ENCODE data around the gene CTNNA2.

DNA sequence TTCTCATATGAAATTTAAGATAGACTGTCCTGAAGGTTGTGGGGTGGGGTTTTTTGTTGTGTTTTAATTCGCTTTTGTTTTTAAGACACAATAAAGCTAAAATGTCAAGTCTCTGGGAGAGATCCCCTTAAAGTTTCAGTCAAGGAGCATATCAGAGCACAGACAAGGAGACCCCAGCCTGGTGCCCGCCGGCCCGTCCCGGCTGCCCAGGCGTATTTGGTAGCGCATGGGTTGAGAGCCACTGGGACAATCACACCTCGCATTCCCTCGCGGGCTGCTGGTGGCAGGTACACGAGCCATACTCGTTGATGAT, 789.1 kb downstream of the CTNNA2 start:
- TF ChIP-seq HDAC2 (IDR thresholded peaks at IDR 0.05), result no peak
- TF ChIP-seq, protein P1, sequence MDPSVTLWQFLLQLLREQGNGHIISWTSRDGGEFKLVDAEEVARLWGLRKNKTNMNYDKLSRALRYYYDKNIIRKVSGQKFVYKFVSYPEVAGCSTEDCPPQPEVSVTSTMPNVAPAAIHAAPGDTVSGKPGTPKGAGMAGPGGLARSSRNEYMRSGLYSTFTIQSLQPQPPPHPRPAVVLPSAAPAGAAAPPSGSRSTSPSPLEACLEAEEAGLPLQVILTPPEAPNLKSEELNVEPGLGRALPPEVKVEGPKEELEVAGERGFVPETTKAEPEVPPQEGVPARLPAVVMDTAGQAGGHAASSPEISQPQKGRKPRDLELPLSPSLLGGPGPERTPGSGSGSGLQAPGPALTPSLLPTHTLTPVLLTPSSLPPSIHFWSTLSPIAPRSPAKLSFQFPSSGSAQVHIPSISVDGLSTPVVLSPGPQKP (IDR thresholded peaks at IDR 0.05; ENCODE audit: low read depth, low read length), result no peak
- no peak for TF ChIP-seq POLR2A (IDR thresholded peaks at IDR 0.05; ENCODE audit: low read length)
- TF ChIP-seq CHD2 (IDR thresholded peaks at IDR 0.05; ENCODE audit: low read length, partially characterized antibody), result no peak
- no peak for TF ChIP-seq JUNB (IDR thresholded peaks at IDR 0.05)
- no peak for TF ChIP-seq RAD21 (conservative IDR thresholded peaks at IDR 0.05 in 1 of 2, IDR thresholded peaks at IDR 0.05 in 1 of 2)
- no peak for TF ChIP-seq CHD4 (IDR thresholded peaks at IDR 0.05; ENCODE audit: borderline replicate concordance)
- TF ChIP-seq ZNF302 (CRISPR knock-in tag; IDR thresholded peaks at IDR 0.05), result no peak
- TF ChIP-seq BHLHE40 (IDR thresholded peaks at IDR 0.05; ENCODE audit: low read depth, low read length), result no peak
- TF ChIP-seq, protein P2, sequence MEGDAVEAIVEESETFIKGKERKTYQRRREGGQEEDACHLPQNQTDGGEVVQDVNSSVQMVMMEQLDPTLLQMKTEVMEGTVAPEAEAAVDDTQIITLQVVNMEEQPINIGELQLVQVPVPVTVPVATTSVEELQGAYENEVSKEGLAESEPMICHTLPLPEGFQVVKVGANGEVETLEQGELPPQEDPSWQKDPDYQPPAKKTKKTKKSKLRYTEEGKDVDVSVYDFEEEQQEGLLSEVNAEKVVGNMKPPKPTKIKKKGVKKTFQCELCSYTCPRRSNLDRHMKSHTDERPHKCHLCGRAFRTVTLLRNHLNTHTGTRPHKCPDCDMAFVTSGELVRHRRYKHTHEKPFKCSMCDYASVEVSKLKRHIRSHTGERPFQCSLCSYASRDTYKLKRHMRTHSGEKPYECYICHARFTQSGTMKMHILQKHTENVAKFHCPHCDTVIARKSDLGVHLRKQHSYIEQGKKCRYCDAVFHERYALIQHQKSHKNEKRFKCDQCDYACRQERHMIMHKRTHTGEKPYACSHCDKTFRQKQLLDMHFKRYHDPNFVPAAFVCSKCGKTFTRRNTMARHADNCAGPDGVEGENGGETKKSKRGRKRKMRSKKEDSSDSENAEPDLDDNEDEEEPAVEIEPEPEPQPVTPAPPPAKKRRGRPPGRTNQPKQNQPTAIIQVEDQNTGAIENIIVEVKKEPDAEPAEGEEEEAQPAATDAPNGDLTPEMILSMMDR (IDR thresholded peaks at IDR 0.05), result no peak
- TF ChIP-seq, protein P3, sequence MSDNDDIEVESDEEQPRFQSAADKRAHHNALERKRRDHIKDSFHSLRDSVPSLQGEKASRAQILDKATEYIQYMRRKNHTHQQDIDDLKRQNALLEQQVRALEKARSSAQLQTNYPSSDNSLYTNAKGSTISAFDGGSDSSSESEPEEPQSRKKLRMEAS (IDR thresholded peaks at IDR 0.05), result no peak
- TF ChIP-seq, protein P4, sequence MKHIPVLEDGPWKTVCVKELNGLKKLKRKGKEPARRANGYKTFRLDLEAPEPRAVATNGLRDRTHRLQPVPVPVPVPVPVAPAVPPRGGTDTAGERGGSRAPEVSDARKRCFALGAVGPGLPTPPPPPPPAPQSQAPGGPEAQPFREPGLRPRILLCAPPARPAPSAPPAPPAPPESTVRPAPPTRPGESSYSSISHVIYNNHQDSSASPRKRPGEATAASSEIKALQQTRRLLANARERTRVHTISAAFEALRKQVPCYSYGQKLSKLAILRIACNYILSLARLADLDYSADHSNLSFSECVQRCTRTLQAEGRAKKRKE (CRISPR knock-in tag; IDR thresholded peaks at IDR 0.05; ENCODE audit: low read depth), result no peak
- TF ChIP-seq, protein P5, sequence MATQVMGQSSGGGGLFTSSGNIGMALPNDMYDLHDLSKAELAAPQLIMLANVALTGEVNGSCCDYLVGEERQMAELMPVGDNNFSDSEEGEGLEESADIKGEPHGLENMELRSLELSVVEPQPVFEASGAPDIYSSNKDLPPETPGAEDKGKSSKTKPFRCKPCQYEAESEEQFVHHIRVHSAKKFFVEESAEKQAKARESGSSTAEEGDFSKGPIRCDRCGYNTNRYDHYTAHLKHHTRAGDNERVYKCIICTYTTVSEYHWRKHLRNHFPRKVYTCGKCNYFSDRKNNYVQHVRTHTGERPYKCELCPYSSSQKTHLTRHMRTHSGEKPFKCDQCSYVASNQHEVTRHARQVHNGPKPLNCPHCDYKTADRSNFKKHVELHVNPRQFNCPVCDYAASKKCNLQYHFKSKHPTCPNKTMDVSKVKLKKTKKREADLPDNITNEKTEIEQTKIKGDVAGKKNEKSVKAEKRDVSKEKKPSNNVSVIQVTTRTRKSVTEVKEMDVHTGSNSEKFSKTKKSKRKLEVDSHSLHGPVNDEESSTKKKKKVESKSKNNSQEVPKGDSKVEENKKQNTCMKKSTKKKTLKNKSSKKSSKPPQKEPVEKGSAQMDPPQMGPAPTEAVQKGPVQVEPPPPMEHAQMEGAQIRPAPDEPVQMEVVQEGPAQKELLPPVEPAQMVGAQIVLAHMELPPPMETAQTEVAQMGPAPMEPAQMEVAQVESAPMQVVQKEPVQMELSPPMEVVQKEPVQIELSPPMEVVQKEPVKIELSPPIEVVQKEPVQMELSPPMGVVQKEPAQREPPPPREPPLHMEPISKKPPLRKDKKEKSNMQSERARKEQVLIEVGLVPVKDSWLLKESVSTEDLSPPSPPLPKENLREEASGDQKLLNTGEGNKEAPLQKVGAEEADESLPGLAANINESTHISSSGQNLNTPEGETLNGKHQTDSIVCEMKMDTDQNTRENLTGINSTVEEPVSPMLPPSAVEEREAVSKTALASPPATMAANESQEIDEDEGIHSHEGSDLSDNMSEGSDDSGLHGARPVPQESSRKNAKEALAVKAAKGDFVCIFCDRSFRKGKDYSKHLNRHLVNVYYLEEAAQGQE (IDR thresholded peaks at IDR 0.05), result no peak
- no peak for TF ChIP-seq EP300 (IDR thresholded peaks at IDR 0.05)

Measured in A549 (cell line).